Suprapubic skin (tissue), 4 donors: ENCODE data around the gene PIEZO1. TPM values are rescaled to one million over a fixed set of nuclear protein-coding genes. Genes with fewer than 3 reads are reported as not detected.

Source experiments
- DNase-seq, 2 donors: peaks; one replicate each; pipeline ENCODE4 v3.0.0-alpha.2; 2019; ENCODE audit warnings: low spot score in 2 of 2
- H3K27ac ChIP-seq: fragments of 200-600 bp; sonication (generic); one replicate; pipeline ENCODE4 v1.5.1; 2019
- H3K27me3 ChIP-seq: fragments of 200-600 bp; sonication (generic); one replicate; pipeline ENCODE4 v1.5.1; 2019
- H3K36me3 ChIP-seq: fragments of 200-600 bp; sonication (generic); one replicate; pipeline ENCODE4 v1.5.1; 2019
- H3K4me1 ChIP-seq: fragments of 200-600 bp; sonication (generic); one replicate; pipeline ENCODE4 v1.5.1; 2019
- H3K4me3 ChIP-seq: fragments of 200-600 bp; sonication (generic); one replicate; pipeline ENCODE4 v1.5.1; 2019; ENCODE audit warnings: mild to moderate bottlenecking
- H3K9me3 ChIP-seq: fragments of 200-600 bp; sonication (generic); one replicate; pipeline ENCODE4 v1.5.1; 2019
- EP300 ChIP-seq: sonication (generic); formaldehyde crosslinking; IDR thresholded peaks from one replicate; pipeline ENCODE4 v1.6.1; 2017; ENCODE audit warnings: antibody characterized with exemption
- POLR2A ChIP-seq, 2 donors: fragments of 450-650 bp; IDR thresholded peaks; one replicate each; pipeline ENCODE4 v1.6.1; 2017; ENCODE audit warnings: antibody characterized with exemption in 2 of 2, mild to moderate bottlenecking in 2 of 2, moderate library complexity in 2 of 2
- POLR2AphosphoS5 ChIP-seq, 3 donors: sonication (generic); formaldehyde crosslinking; IDR thresholded peaks; one replicate each; pipeline ENCODE4 v1.6.1; 2017; ENCODE audit warnings: antibody characterized with exemption in 3 of 3
- WGBS: methylation state at CpG from one replicate; pipeline ENCODE4 v1.1.5; 2018; 5-methylcytosine and 5-hydroxymethylcytosine counted together
- total RNA-seq, 4 donors: library from RNA; depleted of rRNA; stranded (reverse); fragments of >200 nt; gene quantifications; one replicate each; pipeline ENCODE4 v1.1.0, GENCODE V29; 2016
- TF ChIP-seq, protein P1 (sequence below), 2 donors: fragments of 200-600 bp in 1 of 2; fragments of 450-650 bp in 1 of 2; sonication (generic) in 1 of 2; IDR thresholded peaks; one replicate each; pipeline ENCODE4 v1.5.1; 2016 to 2019; ENCODE audit warnings: antibody characterized with exemption in 2 of 2, mild to moderate bottlenecking in 1 of 2, moderate library complexity in 1 of 2

PIEZO1 gene
- total RNA-seq, 4 donors from 2014 or later = 185 to 269 (median 224) TPM

DNA sequence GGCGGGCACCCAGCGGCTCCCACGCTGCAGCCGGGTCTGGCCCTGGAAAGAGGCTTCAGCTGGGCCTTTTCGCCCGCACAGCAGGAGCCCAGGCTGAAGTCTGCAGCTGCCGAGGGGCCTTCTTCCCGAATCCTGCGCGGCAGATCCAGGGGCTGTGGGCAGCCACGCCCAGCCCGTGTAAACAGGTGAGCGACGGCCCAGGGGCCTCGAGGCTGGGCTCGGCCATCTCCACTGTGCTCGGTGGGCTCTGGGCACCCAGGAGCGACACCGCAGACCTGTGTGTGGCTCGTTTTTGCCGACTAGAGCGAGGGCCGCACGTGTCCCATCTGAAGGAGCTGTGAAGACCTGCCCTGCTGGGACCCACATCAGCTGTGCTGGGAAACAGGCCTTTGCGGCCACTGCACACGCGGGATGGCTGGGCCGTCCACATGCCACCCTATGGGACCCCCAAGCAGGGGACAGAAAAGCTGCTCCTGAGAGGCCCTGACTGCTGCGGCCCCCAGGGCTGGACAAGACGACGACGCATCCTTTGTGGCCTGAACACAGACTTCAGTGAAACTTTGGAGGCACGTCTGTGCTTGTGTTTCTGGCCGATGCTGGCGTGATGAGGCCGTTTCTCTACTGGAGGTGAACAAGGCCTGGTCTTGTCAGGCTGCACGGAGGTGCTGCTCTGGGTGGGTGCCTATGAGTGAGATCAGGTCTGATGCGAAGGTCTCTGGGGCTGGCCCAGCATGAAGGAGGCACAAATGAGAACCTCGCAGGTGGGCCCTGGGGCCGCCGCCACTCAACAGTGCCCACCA is 31.9 kb upstream of the PIEZO1 start:
- peaks cover 28% of the 10 kb centered on the region for H3K4me1 ChIP-seq
- DNase-seq = no peak
- WGBS = 69% methylated on average over 10 of the region's 41 CpGs
- no peak overlapping the region for H3K27ac ChIP-seq
- H3K4me3 ChIP-seq = no peak overlapping the region
- H3K27me3 ChIP-seq = no peaks in the 10 kb centered on the region
- TF ChIP-seq, protein P1, sequence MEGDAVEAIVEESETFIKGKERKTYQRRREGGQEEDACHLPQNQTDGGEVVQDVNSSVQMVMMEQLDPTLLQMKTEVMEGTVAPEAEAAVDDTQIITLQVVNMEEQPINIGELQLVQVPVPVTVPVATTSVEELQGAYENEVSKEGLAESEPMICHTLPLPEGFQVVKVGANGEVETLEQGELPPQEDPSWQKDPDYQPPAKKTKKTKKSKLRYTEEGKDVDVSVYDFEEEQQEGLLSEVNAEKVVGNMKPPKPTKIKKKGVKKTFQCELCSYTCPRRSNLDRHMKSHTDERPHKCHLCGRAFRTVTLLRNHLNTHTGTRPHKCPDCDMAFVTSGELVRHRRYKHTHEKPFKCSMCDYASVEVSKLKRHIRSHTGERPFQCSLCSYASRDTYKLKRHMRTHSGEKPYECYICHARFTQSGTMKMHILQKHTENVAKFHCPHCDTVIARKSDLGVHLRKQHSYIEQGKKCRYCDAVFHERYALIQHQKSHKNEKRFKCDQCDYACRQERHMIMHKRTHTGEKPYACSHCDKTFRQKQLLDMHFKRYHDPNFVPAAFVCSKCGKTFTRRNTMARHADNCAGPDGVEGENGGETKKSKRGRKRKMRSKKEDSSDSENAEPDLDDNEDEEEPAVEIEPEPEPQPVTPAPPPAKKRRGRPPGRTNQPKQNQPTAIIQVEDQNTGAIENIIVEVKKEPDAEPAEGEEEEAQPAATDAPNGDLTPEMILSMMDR (IDR thresholded peaks at IDR 0.05) = no peak
- TF ChIP-seq POLR2A (IDR thresholded peaks at IDR 0.05) (no peak), POLR2AphosphoS5 (IDR thresholded peaks at IDR 0.05) (no peak), EP300 (no peak)
- peaks cover 9% of the 10 kb centered on the region for H3K36me3 ChIP-seq
- H3K9me3 ChIP-seq = no peaks in the 10 kb centered on the region

DNA sequence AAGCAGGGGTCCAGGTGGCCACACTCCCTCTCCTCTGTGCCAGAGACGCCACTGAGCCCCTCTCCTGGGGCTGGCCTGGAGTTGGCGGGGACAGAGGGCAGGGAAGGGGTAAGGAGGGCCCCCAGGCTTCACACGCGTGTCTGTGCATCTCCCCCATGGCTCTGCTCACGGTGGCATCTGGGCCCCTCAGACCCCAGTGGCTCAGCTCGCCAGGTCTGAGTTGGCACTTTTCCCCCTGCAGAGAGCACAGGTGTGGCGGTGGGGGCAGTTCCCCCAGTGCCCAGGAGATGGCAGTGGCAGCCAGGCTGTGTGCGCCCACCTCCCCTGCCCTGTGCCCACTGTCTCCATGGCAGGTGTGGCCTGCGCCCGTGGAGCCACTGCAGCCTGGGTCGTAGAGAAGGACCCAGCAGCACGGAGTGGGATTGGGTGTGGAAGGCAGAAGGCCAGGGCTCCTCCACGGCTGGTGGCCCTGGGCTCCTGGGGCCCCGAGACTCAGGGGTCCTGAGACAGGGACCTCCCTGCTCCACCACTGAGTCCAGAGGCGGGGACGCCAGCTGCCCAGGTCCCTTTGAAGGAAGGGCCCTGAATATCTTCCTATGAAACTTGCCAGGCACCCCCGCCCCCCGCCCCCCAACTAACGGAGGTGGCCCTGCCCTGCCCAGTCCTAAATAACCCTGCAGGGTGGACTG is 31.0 kb upstream of the PIEZO1 start:
- H3K4me1 ChIP-seq = peaks cover 32% of the 10 kb centered on the region
- no peaks in the 10 kb centered on the region for H3K9me3 ChIP-seq
- H3K27me3 ChIP-seq = no peaks in the 10 kb centered on the region
- peaks cover under 1% of the 10 kb centered on the region for H3K36me3 ChIP-seq
- 41% methylated on average over 7 of the region's 19 CpGs for WGBS
- no peak for DNase-seq
- H3K27ac ChIP-seq = no peak overlapping the region
- TF ChIP-seq POLR2A (IDR thresholded peaks at IDR 0.05) (no peak), EP300 (no peak), POLR2AphosphoS5 (IDR thresholded peaks at IDR 0.05) (no peak)
- TF ChIP-seq, protein P1 (IDR thresholded peaks at IDR 0.05) = peak; percentile 58 to 81
- no peak overlapping the region for H3K4me3 ChIP-seq

DNA sequence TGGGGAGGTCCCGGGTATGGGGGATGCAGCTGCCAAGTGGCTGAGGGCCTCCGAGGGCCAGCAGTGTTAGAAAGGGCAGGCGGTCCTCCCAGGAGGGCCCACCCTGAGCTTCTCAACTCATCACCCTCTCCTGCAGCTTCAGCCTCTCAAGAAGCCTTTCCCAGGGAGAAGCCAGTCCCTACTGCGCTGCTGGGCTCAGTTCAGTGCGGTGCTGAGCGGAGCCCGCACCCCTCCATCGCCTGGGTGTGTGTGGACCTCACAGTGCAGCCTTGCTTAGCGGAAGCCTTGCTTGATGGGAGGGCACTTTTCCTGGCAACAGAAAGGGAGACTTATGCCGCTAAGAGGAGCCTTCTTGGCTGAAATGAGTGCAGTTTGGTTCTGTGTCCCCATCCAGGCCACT is 30.2 kb upstream of the PIEZO1 start:
- 89% methylated on average over 9 of the region's 10 CpGs for WGBS
- peaks cover 40% of the 10 kb centered on the region for H3K4me1 ChIP-seq
- H3K4me3 ChIP-seq = no peak overlapping the region
- H3K27ac ChIP-seq = no peak overlapping the region
- H3K27me3 ChIP-seq = no peaks in the 10 kb centered on the region
- DNase-seq = no peak
- TF ChIP-seq, protein P1 (IDR thresholded peaks at IDR 0.05) = no peak
- TF ChIP-seq POLR2AphosphoS5 (IDR thresholded peaks at IDR 0.05) (no peak), POLR2A (IDR thresholded peaks at IDR 0.05) (no peak), EP300 (no peak)
- H3K36me3 ChIP-seq = no peaks in the 10 kb centered on the region
- no peaks in the 10 kb centered on the region for H3K9me3 ChIP-seq

DNA sequence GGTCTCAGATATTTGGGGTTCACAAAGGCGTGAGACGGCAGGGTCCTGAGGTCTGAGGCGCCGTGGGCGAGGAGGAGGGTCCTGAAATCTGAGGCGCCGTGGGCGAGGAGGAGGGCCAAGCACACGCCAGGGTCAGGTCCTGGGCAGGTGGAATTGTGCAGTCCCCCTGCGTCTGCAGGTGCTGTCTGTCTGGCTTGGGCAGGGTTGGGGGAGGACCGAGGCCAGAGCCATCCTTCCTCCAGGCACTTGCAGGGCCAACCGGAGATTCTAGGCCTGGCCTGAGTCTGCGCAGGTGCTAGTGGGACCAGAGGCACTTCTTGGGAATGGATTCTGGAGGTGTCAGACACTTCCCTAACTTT is 29.1 kb upstream of the PIEZO1 start:
- no peaks in the 10 kb centered on the region for H3K9me3 ChIP-seq
- 92% methylated on average over 12 of the region's 13 CpGs for WGBS
- no peak overlapping the region for H3K27ac ChIP-seq
- peaks cover 50% of the 10 kb centered on the region for H3K4me1 ChIP-seq
- no peaks in the 10 kb centered on the region for H3K27me3 ChIP-seq
- H3K36me3 ChIP-seq = peaks cover 8% of the 10 kb centered on the region
- H3K4me3 ChIP-seq = no peak overlapping the region
- DNase-seq = no peak
- TF ChIP-seq EP300 (no peak), POLR2AphosphoS5 (IDR thresholded peaks at IDR 0.05) (no peak), POLR2A (IDR thresholded peaks at IDR 0.05) (no peak)

DNA sequence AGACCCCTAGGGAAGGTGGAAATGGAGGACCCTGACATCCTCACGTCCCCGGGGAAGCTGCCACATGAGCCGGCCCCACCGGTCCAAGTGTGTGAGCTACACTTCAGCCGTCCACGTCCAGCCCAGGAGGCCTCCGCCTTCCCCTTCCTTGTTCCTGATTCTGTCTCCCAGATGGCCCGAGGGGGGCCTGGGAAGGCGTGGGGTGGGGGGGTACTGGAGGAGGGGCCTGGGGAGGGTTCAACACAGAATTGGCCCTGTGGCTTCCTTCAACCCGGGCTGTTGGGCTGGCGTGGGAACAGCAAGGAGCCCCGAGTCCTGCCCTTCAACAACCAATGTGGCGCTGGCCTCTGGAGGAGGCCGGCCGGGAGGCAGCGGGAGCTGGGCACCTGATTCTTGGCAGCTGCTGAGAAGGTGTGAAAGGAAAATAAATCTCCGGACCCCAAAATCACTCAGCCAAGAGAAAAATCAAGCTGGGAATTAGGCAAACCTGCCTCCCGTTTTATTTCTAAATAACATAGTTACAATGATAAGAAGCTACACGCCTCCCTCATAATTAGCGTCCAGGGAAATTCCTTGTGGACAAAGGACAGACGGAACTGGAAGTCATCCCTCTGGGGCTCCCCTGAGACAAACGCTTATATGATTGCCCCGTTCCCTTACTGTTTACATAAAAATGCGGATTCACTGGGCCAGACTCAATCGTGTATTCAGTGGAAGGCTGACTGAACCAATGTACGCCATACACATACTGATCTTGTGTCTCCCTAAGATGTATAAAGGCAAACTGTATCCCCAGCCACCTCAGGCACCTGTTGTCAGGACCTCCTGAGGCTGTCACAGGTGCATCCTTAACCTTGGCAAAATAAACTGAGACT is 28.5 kb upstream of the PIEZO1 start:
- DNase-seq = no peak
- peak overlapping the region; percentile 39 for H3K27ac ChIP-seq

More for the DNA sequence above, 28.5 kb upstream of the PIEZO1 start:
- TF ChIP-seq, protein P1 (IDR thresholded peaks at IDR 0.05) = no peak
- no peak for TF ChIP-seq POLR2AphosphoS5 (IDR thresholded peaks at IDR 0.05)
- no peak for TF ChIP-seq EP300
- TF ChIP-seq POLR2A (IDR thresholded peaks at IDR 0.05) = no peak
- peaks cover 50% of the 10 kb centered on the region for H3K4me1 ChIP-seq
- no peaks in the 10 kb centered on the region for H3K9me3 ChIP-seq
- peaks cover 10% of the 10 kb centered on the region for H3K36me3 ChIP-seq
- 74% methylated on average over 17 of the region's 26 CpGs for WGBS
- no peak overlapping the region for H3K4me3 ChIP-seq
- no peaks in the 10 kb centered on the region for H3K27me3 ChIP-seq
